GM12878 (cell line): ENCODE results near the gene GCNT2. TPM values are rescaled to one million over a fixed set of nuclear protein-coding genes. Genes with fewer than 3 reads are reported as not detected.

Experiments
- ATAC-seq: fragments of 200-7000 bp; cut with Tn5 transposase; 3 replicates; pipeline ENCODE4 v1.9.1; 2020; ENCODE audit warnings: mild to moderate bottlenecking, moderate library complexity
- BruUV-seq: library from RNA; stranded (reverse); fragments of 400-500 nt; replicated peaks from 2 replicates; lab custom pipeline; 2021; lab: Mats Ljungman, UMichigan
- CTCF ChIA-PET: fragments of 300-600 bp; sonication (Branson Sonifier 250); formaldehyde crosslinking; extraction: SDS; loops from one replicate; lab custom pipeline; 2021; ENCODE audit warnings: inconsistent platforms; lab: Yijun Ruan, JAX
- POLR2A ChIA-PET: fragments of 350-600 bp; formaldehyde crosslinking; extraction: SDS; loops from one replicate; lab custom pipeline; 2021; ENCODE audit warnings: inconsistent platforms; lab: Charles Lee
- RAD21 ChIA-PET: fragments of 300-600 bp; sonication (Branson Sonifier 250); formaldehyde crosslinking; loops from one replicate; lab custom pipeline; 2023; ENCODE audit warnings: antibody characterized with exemption; ENCODE audit not compliant: unreplicated experiment; lab: Charles Lee
- SMC1A ChIA-PET: fragments of 300-600 bp; sonication (Branson Sonifier 250); formaldehyde crosslinking; loops from one replicate; lab custom pipeline; 2023; ENCODE audit not compliant: unreplicated experiment, uncharacterized antibody; lab: Charles Lee
- DNase-seq: peaks from one replicate; pipeline ENCODE4 v3.0.0-alpha.2; 2011; ENCODE audit warnings: low read depth, low spot score
- FAIRE-seq: peaks from 3 replicates; lab custom pipeline; 2011; peaks lifted over from hg19 to GRCh38; lab: Jason Lieb, UNC
- H2AFZ ChIP-seq: 2 replicates; pipeline ENCODE4 v1.6.0; 2011; ENCODE audit warnings: low read depth, low read length, control low read depth; ENCODE audit not compliant: control insufficient read depth
- H3K27ac ChIP-seq: 2 replicates; pipeline ENCODE4 v1.5.1; 2011; ENCODE audit warnings: control low read depth; ENCODE audit not compliant: control insufficient read depth, insufficient read depth
- H3K27me3 ChIP-seq, 2 experiments: replicated peaks in 1 of 2; 2 replicates each; pipeline versions ENCODE4 v1.6.0 to v1.6.1; 2011; ENCODE audit warnings: low read length in 1 of 2; ENCODE audit not compliant: control insufficient read depth in 2 of 2, insufficient read depth in 2 of 2
- H3K36me3 ChIP-seq, 2 experiments: 2 replicates each; pipeline ENCODE4 v1.5.1; 2011; ENCODE audit warnings: low read length in 1 of 2; ENCODE audit not compliant: control insufficient read depth in 2 of 2, insufficient read depth in 2 of 2
- H3K4me1 ChIP-seq: 2 replicates; pipeline ENCODE4 v1.6.1; 2011; ENCODE audit warnings: mild to moderate bottlenecking, low read length, moderate library complexity, mixed read lengths; ENCODE audit not compliant: control insufficient read depth, insufficient read depth
- H3K4me2 ChIP-seq: 2 replicates; pipeline ENCODE4 v1.6.0; 2011; ENCODE audit warnings: control low read depth; ENCODE audit not compliant: control insufficient read depth, insufficient read depth
- H3K4me3 ChIP-seq: fragments of 200-600 bp; sonication (generic); 2 replicates; pipeline ENCODE4 v1.5.1; 2016
- H3K79me2 ChIP-seq: 2 replicates; pipeline ENCODE4 v1.6.0; 2011; ENCODE audit warnings: low read length; ENCODE audit not compliant: control insufficient read depth, insufficient read depth
- H3K9ac ChIP-seq: 2 replicates; pipeline ENCODE4 v1.8.0; 2011; ENCODE audit warnings: low read length, control low read depth, mixed read lengths; ENCODE audit not compliant: control insufficient read depth, insufficient read depth
- H3K9me3 ChIP-seq: replicated peaks from 3 replicates; pipeline ENCODE4 v1.5.1; 2011; ENCODE audit warnings: mild to moderate bottlenecking, low read length; ENCODE audit not compliant: control insufficient read depth, insufficient read depth
- H4K20me1 ChIP-seq: 2 replicates; pipeline ENCODE4 v1.6.0; 2011; ENCODE audit not compliant: control insufficient read depth, insufficient read depth
- BCL11A ChIP-seq: IDR thresholded peaks from 2 replicates; pipeline ENCODE4 v1.6.1; 2011; ENCODE audit warnings: low read depth, low read length
- CHD2 ChIP-seq: IDR thresholded peaks from 2 replicates; pipeline ENCODE4 v1.6.1; 2011; ENCODE audit warnings: low read depth, low read length, improper control_type of control experiment, borderline replicate concordance
- GABPA ChIP-seq: IDR thresholded peaks from 2 replicates; pipeline ENCODE4 v1.6.1; 2014; ENCODE audit warnings: antibody characterized with exemption, low read depth, mild to moderate bottlenecking, inconsistent platforms
- GATAD2B ChIP-seq: fragments of 450-650 bp; conservative IDR thresholded peaks from 2 replicates; pipeline ENCODE4 v1.6.1; 2017; ENCODE audit warnings: low read depth, mild to moderate bottlenecking, moderate library complexity
- MEF2A ChIP-seq: IDR thresholded peaks from 2 replicates; pipeline ENCODE4 v1.6.1; 2011; ENCODE audit warnings: low read depth, mild to moderate bottlenecking, low read length, moderate library complexity; ENCODE audit not compliant: insufficient read depth
- MYC ChIP-seq: IDR thresholded peaks from 2 replicates; pipeline ENCODE4 v1.6.1; 2011; ENCODE audit warnings: mild to moderate bottlenecking, low read length, moderate library complexity, inconsistent platforms; ENCODE audit not compliant: insufficient read depth, insufficient replicate concordance, insufficient read length, severe bottlenecking
- NFYB ChIP-seq: IDR thresholded peaks from 2 replicates; pipeline ENCODE4 v1.6.1; 2011; ENCODE audit warnings: low read depth, mild to moderate bottlenecking, low read length, improper control_type of control experiment, moderate library complexity; ENCODE audit not compliant: insufficient read depth
- PML ChIP-seq: IDR thresholded peaks from 2 replicates; pipeline ENCODE4 v1.6.1; 2012; ENCODE audit warnings: low read length, inconsistent platforms
- REST ChIP-seq: IDR thresholded peaks from 2 replicates; pipeline ENCODE4 v1.6.1; 2012; ENCODE audit warnings: mild to moderate bottlenecking, low read depth, low read length
- RUNX3 ChIP-seq: IDR thresholded peaks from 2 replicates; pipeline ENCODE4 v1.6.1; 2012; ENCODE audit warnings: low read length, inconsistent platforms
- SMC3 ChIP-seq: IDR thresholded peaks from 2 replicates; pipeline ENCODE4 v1.6.1; 2011; ENCODE audit warnings: low read length, improper control_type of control experiment, borderline replicate concordance
- SP1 ChIP-seq: IDR thresholded peaks from one replicate; pipeline ENCODE4 v1.6.1; 2011; ENCODE audit warnings: low read depth, low read length
- SUZ12 ChIP-seq: fragments of 200-600 bp; sonication (generic); IDR thresholded peaks from one replicate; pipeline ENCODE4 v1.6.1; 2018; ENCODE audit warnings: antibody characterized with exemption, mild to moderate bottlenecking; ENCODE audit not compliant: unreplicated experiment
- WRNIP1 ChIP-seq: IDR thresholded peaks from 2 replicates; pipeline ENCODE4 v1.6.1; 2011; ENCODE audit warnings: low read depth, low read length, improper control_type of control experiment, borderline replicate concordance
- ZBTB40 ChIP-seq: fragments of 450-650 bp; IDR thresholded peaks from 2 replicates; pipeline ENCODE4 v1.6.1; 2016; ENCODE audit warnings: mild to moderate bottlenecking, moderate library complexity, borderline replicate concordance
- ZNF384 ChIP-seq: IDR thresholded peaks from 2 replicates; pipeline ENCODE4 v1.6.1; 2012; ENCODE audit warnings: low read depth, mild to moderate bottlenecking, low read length, improper control_type of control experiment, borderline replicate concordance
- WGBS: methylation state at CpG from one replicate; pipeline ENCODE4 v1.1.6; 2016; ENCODE audit warnings: low lambda C conversion rate; ENCODE audit not compliant: insufficient replicate concordance, insufficient coverage; ENCODE audit errors: missing lambda C conversion rate; 5-methylcytosine and 5-hydroxymethylcytosine counted together
- in situ Hi-C: fragments of 300-500 bp; cut with MboI; formaldehyde crosslinking; loops from 9 replicates; pipeline ENCODE4 v1.14.3; 2018; ENCODE audit warnings: mixed read lengths
- intact Hi-C: fragments of 100-400 bp; cut with micrococcal nuclease; formaldehyde crosslinking; loops from one replicate; pipeline ENCODE4 v1.14.2; 2022; ENCODE audit not compliant: unreplicated experiment
- polyA plus RNA-seq, 11 experiments: library from polyadenylated mRNA; depleted of rRNA in 4 of 11; unstranded in 6 of 11; stranded (reverse) in 5 of 11; fragments of >200 nt; fragmentation: Nextera tagmentation in 4 of 11; fragmentation: Illumina TruSeq in 1 of 11; extraction: Ambion mirVana in 4 of 11; extraction: Trizol in 1 of 11; gene quantifications; 1 replicate in 1 of 11; 2 replicates in 10 of 11; pipeline versions ENCODE4 v1.2.1 to v1.2.3, GENCODE V29; 2011 to 2016; ENCODE audit warnings: inconsistent platforms in 2 of 11, missing spikeins in 2 of 11, low read depth in 1 of 11
- total RNA-seq, 4 experiments: library from RNA; depleted of rRNA in 3 of 4; stranded (reverse); fragments of >200 nt in 3 of 4; fragmentation: Illumina TruSeq in 1 of 4; extraction: Trizol in 1 of 4; gene quantifications; 2 replicates each; pipeline versions ENCODE4 v1.2.1 to v1.2.3, GENCODE V29; 2013 to 2021

GCNT2 gene
- total and polyA plus RNA-seq, 10 of the 15 experiments (the other 5 are each of a cell fraction or from before 2014, with no cell fraction given), result 5.0 to 21.6 (median 11.9) TPM

GRCh38 chr6:10505529-10505928 lies 15.6 kb upstream of the GCNT2 start:
- RAD21 ChIA-PET, result interaction anchor here (0.9 kb wide), 1 partner anchor 27 kb away, joined by 4 read pairs; no protein-coding TSS in a partner anchor
- TF ChIP-seq SP1 (no peak), SMC3 (no peak), SUZ12 (no peak), MEF2A (no peak), REST (no peak), PML (no peak), GABPA (no peak), CHD2 (no peak), RUNX3 (no peak), ZNF384 (no peak), GATAD2B (no peak), BCL11A (no peak), WRNIP1 (no peak), ZBTB40 (no peak), NFYB (no peak), MYC (no peak)
- Histone ChIP-seq H3K36me3 (no peaks in the 10 kb centered on the region), H3K27ac (no peak overlapping the region), H2AFZ (no peak overlapping the region), H3K9ac (no peak overlapping the region), H3K4me3 (no peak overlapping the region), H4K20me1 (no peaks in the 10 kb centered on the region), H3K4me2 (no peak overlapping the region), H3K27me3 (no peaks in the 10 kb centered on the region), H3K4me1 (no peaks in the 10 kb centered on the region), H3K9me3 (no peaks in the 10 kb centered on the region), H3K79me2 (no peaks in the 10 kb centered on the region)
- in situ Hi-C loops, result no loop called here
- DNase-seq (no peak), ATAC-seq (no peak), FAIRE-seq (no peak)
- SMC1A ChIA-PET, result no interaction called here
- intact Hi-C loops, result no loop called here
- WGBS, result 72% methylated on average over 6 of the region's 6 CpGs
- CTCF ChIA-PET, result interaction anchor here (1.3 to 7.1 kb wide), 3 partner anchors 25 to 556 kb away, joined by 3 to 67 read pairs (median 52); no protein-coding TSS in a partner anchor
- POLR2A ChIA-PET, result no interaction called here
- BruUV-seq, result no TSS peak
